GM21423 (cell line): Measurements from ENCODE around the gene DDX54.
A peak's percentile ranks its signal among the peaks of the same experiment; 100 is the strongest.
"Not testable (repeated sequence)": the region's sequence is repeated elsewhere in the genome, so short reads cannot be mapped to it uniquely, and the experiment has no call there.

Experiments used
- ATAC-seq: cut with Tn5 transposase; IDR thresholded peaks from one replicate; pipeline ENCODE4 v1.9.1; 2021; ENCODE audit warnings: mild to moderate bottlenecking, moderate library complexity; ENCODE audit not compliant: unreplicated experiment

Gene DDX54

GRCh38 chr12:113220593-113221180, 35.4 kb upstream of the DDX54 start:
- peak; percentile 1 for ATAC-seq

- ATAC-seq: no peak
Observed at GRCh38 chr12:113216027-113216426, 30.7 kb upstream of the DDX54 start.

GRCh38 chr12:113214895-113215400, 29.7 kb upstream of the DDX54 start:
- ATAC-seq: peak; percentile 57

GRCh38 chr12:113211160-113211559, 25.9 kb upstream of the DDX54 start:
- ATAC-seq: no peak

- ATAC-seq: peak; percentile 79
Observed at GRCh38 chr12:113208041-113208934, 23.0 kb upstream of the DDX54 start.

GRCh38 chr12:113207613-113208040, 22.3 kb upstream of the DDX54 start:
- ATAC-seq: peak; percentile 1

- ATAC-seq: not testable (repeated sequence)
Observed at GRCh38 chr12:113206802-113207201, 21.5 kb upstream of the DDX54 start.

GRCh38 chr12:113204804-113205203, 19.5 kb upstream of the DDX54 start:
- ATAC-seq: no peak

- ATAC-seq: no peak
Observed at GRCh38 chr12:113203852-113204760, 18.8 kb upstream of the DDX54 start.

GRCh38 chr12:113202300-113203075, 17.2 kb upstream of the DDX54 start:
- ATAC-seq: no peak

- ATAC-seq: no peak
Observed at GRCh38 chr12:113201187-113202177, 16.2 kb upstream of the DDX54 start.

GRCh38 chr12:113200021-113200797, 14.9 kb upstream of the DDX54 start:
- no peak for ATAC-seq

GRCh38 chr12:113198296-113198695, 13.0 kb upstream of the DDX54 start:
- no peak for ATAC-seq

- ATAC-seq: no peak
Observed at GRCh38 chr12:113197518-113198077, 12.3 kb upstream of the DDX54 start.

- peak; percentile 79 for ATAC-seq
Observed at GRCh38 chr12:113196990-113197389, 11.7 kb upstream of the DDX54 start.

GRCh38 chr12:113196582-113196981, 11.3 kb upstream of the DDX54 start:
- no peak for ATAC-seq

- ATAC-seq: no peak
Observed at GRCh38 chr12:113195598-113195997, 10.3 kb upstream of the DDX54 start.

- ATAC-seq: no peak
Observed at GRCh38 chr12:113194971-113195391, 9.7 kb upstream of the DDX54 start.
